ENCODE measurements around the gene CELSR1. TPM values are rescaled to one million over a fixed set of nuclear protein-coding genes. Genes with fewer than 3 reads are reported as not detected.

The CELSR1 gene
- total and polyA plus RNA-seq, 2 of the 13 experiments (the other 11 are each of a cell fraction or from before 2014, with no cell fraction given): 0.78 to 1.8 TPM

DNA sequence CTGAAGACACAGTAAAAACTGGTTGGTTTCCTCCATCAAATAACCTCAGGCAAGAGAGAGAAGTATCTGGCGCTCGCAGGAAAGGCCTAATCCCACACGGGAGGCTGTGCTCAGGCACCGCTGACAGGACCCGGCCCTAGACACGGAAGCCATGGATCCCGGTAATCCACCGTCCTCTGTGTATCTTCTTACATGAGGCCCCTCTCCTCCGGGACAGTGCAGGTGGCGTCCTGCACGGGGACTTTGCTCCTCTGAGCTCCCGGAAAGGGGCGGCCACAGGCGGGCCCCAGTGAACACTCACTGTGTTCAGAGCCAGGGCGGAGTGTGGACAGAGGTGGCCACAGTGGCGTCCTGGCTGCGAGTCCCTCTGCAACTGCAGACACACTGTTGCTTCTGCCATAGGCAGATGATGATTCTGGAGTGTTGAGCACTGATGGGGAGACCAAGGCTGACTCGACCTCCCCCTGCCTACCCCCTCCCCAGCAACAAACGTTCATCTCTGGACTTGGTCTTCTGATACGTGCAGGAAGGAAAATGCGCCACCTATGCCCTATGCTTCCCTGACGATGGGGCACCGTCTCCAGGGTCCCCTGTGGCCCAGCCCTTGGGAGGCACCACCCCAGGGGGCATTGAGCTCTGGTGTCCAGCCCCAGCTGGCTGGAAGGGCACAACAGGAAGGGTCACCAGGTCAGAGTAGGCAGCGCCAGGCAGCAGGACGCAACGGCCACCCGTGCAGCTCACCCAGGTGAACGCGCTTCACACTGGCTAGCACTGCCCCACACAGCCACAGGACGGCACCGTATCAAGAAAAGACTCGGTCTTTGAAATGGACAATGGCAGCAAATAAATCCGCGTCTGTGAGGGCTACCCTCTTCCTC is 106.2 kb downstream of the CELSR1 start (continued):
- peak; percentile 35; the same call in 1 of the 2 replicates for TF ChIP-seq ZSCAN21 (CRISPR knock-in tag; IDR thresholded peaks at IDR 0.05; ENCODE audit: borderline replicate concordance)
- TF ChIP-seq ZNF180 (CRISPR knock-in tag; IDR thresholded peaks at IDR 0.05; ENCODE audit: borderline replicate concordance, low read depth): no peak
- TF ChIP-seq, protein P1, sequence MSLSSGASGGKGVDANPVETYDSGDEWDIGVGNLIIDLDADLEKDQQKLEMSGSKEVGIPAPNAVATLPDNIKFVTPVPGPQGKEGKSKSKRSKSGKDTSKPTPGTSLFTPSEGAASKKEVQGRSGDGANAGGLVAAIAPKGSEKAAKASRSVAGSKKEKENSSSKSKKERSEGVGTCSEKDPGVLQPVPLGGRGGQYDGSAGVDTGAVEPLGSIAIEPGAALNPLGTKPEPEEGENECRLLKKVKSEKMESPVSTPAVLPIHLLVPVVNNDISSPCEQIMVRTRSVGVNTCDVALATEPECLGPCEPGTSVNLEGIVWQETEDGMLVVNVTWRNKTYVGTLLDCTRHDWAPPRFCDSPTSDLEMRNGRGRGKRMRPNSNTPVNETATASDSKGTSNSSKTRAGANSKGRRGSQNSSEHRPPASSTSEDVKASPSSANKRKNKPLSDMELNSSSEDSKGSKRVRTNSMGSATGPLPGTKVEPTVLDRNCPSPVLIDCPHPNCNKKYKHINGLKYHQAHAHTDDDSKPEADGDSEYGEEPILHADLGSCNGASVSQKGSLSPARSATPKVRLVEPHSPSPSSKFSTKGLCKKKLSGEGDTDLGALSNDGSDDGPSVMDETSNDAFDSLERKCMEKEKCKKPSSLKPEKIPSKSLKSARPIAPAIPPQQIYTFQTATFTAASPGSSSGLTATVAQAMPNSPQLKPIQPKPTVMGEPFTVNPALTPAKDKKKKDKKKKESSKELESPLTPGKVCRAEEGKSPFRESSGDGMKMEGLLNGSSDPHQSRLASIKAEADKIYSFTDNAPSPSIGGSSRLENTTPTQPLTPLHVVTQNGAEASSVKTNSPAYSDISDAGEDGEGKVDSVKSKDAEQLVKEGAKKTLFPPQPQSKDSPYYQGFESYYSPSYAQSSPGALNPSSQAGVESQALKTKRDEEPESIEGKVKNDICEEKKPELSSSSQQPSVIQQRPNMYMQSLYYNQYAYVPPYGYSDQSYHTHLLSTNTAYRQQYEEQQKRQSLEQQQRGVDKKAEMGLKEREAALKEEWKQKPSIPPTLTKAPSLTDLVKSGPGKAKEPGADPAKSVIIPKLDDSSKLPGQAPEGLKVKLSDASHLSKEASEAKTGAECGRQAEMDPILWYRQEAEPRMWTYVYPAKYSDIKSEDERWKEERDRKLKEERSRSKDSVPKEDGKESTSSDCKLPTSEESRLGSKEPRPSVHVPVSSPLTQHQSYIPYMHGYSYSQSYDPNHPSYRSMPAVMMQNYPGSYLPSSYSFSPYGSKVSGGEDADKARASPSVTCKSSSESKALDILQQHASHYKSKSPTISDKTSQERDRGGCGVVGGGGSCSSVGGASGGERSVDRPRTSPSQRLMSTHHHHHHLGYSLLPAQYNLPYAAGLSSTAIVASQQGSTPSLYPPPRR (CRISPR knock-in tag; IDR thresholded peaks at IDR 0.05; ENCODE audit: borderline replicate concordance): peak; percentile 65; the same call in 1 of the 2 replicates
- no peak; the same call in 1 of the 2 replicates for TF ChIP-seq NR2F2 (IDR thresholded peaks at IDR 0.05; ENCODE audit: borderline replicate concordance, low read depth)
- TF ChIP-seq SOX13 (IDR thresholded peaks at IDR 0.05): 0 out of 2 replicates have a peak, but pooled peaks have one; percentile 17
- peak in 1 of 2 experiments; percentile 71; a peak in 2 of 4 replicates for TF ChIP-seq SOX13 (CRISPR knock-in tag; conservative IDR thresholded peaks at IDR 0.05 in 1 of 2, IDR thresholded peaks at IDR 0.05 in 1 of 2)
- TF ChIP-seq ZNF678 (CRISPR knock-in tag; IDR thresholded peaks at IDR 0.05): no peak
- peak; percentile 58 for TF ChIP-seq RXRA (CRISPR knock-in tag; IDR thresholded peaks at IDR 0.05)
- TF ChIP-seq ZFAT (CRISPR knock-in tag; conservative IDR thresholded peaks at IDR 0.05): no peak
- TF ChIP-seq ZNF234 (CRISPR knock-in tag; conservative IDR thresholded peaks at IDR 0.05): 0 out of 2 replicates have a peak, but pooled peaks have one; percentile 66
- 0 out of 2 replicates have a peak, but pooled peaks have one; percentile 62 for TF ChIP-seq KLF13 (CRISPR knock-in tag; IDR thresholded peaks at IDR 0.05)
- 0 out of 2 replicates have a peak, but pooled peaks have one; percentile 30 for TF ChIP-seq ZFP1 (CRISPR knock-in tag; IDR thresholded peaks at IDR 0.05)
- TF ChIP-seq ZNF441 (CRISPR knock-in tag; IDR thresholded peaks at IDR 0.05; ENCODE audit: borderline replicate concordance): peak; percentile 75
- no peak for TF ChIP-seq GZF1 (CRISPR knock-in tag; IDR thresholded peaks at IDR 0.05)
- TF ChIP-seq ZFX (CRISPR knock-in tag; IDR thresholded peaks at IDR 0.05; ENCODE audit: low read depth): peak; percentile 86
- TF ChIP-seq, protein P2, sequence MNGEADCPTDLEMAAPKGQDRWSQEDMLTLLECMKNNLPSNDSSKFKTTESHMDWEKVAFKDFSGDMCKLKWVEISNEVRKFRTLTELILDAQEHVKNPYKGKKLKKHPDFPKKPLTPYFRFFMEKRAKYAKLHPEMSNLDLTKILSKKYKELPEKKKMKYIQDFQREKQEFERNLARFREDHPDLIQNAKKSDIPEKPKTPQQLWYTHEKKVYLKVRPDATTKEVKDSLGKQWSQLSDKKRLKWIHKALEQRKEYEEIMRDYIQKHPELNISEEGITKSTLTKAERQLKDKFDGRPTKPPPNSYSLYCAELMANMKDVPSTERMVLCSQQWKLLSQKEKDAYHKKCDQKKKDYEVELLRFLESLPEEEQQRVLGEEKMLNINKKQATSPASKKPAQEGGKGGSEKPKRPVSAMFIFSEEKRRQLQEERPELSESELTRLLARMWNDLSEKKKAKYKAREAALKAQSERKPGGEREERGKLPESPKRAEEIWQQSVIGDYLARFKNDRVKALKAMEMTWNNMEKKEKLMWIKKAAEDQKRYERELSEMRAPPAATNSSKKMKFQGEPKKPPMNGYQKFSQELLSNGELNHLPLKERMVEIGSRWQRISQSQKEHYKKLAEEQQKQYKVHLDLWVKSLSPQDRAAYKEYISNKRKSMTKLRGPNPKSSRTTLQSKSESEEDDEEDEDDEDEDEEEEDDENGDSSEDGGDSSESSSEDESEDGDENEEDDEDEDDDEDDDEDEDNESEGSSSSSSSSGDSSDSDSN (CRISPR knock-in tag; IDR thresholded peaks at IDR 0.05): peak; percentile 88
